NCI-H1694 treated with DMSO at 0.1 percent for 48 hours (cell line): ENCODE data around the gene ATF5.

Experiments
- DNase-seq: peaks from one replicate; lab custom pipeline; 2025; lab: John Stamatoyannopoulos, UW

The ATF5 gene, protein sequence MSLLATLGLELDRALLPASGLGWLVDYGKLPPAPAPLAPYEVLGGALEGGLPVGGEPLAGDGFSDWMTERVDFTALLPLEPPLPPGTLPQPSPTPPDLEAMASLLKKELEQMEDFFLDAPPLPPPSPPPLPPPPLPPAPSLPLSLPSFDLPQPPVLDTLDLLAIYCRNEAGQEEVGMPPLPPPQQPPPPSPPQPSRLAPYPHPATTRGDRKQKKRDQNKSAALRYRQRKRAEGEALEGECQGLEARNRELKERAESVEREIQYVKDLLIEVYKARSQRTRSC

GRCh38 chr19:49929121-49929610 lies at the start of gene ATF5, which contains the start of gene NUP62:
TSS of gene ATF5 (plus strand) at chr19:49929205. CDS start at chr19:49930851, 1,646 bp downstream.
TSS of gene NUP62 (minus strand) at chr19:49929504. CDS start at chr19:49909807, 19,697 bp downstream.
- peak; percentile 89 for DNase-seq

DNA sequence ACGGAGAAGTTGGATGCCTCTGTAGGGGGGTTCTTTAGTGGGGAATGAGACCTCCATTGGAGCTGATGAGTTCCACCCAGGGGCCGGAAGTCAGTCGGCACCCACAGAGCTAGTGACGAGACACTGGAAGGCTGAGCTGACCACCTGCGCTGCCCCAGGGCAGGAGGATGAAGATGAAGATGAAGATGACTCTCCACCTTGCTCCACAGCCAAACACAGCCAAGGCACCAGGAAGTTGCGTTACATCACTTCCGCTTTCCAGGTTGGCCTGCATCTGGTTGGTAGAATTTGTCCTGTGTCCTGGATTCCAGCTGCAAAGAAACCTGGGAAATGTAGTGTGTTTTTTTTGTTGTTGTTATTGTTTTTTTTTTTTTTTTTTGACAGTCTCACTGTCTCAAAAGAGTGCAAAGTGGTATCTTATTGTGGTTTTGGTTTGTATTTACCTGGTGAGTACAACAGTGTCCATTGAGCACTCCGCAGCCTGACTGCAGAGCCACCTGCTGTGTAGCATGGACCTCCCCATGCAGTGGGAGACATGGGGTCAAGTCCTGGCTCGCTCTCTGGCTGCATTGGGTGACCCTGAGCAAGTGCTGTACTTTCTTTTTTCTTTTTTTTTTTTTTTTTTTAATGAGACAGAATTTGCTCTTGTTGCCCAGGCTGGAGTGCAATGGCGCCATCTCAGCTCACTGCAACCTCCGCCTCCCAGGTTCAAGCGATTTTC lies 49.6 kb upstream of the ATF5 start:
- DNase-seq = no peak

DNA sequence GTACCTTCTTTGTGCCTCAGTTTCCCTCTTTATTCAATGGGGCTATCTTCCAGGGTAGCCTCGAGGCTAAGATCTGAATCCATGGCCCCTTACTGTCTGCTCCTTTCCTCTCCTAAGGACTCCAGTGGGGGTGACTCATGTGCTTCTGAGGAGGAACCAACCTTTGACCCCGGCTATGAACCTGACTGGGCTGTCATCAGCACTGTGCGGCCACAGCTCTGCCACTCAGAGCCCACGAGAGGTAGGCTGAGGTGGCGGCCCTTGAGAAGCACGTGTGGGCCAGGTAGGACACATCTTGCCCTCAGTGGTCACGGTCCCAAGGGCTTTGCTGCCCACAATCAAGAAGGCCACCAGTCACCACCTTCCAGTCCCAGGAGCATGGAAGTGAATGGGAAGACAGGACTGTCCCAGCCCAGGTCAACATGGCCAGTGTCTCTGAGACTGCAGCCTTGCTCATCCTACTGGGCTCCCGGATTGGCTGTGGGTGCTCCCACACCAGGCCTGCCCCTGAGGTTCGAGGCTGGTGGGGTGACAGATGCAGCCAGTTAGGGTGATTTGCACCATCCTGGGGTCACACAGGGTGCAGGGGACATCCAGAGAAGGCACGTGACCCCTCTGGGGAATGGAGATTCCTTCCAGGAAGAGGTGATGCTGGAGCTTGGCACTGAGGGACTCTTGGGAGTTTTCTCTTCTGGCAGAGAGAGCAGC lies 48.7 kb upstream of the ATF5 start:
- no peak for DNase-seq

GRCh38 chr19:49881186-49881585 lies 47.8 kb upstream of the ATF5 start:
- DNase-seq = no peak

- no peak for DNase-seq
Observed at GRCh38 chr19:49881672-49882394, 47.2 kb upstream of the ATF5 start.

GRCh38 chr19:49882643-49883042 lies 46.4 kb upstream of the ATF5 start:
- no peak for DNase-seq

DNA sequence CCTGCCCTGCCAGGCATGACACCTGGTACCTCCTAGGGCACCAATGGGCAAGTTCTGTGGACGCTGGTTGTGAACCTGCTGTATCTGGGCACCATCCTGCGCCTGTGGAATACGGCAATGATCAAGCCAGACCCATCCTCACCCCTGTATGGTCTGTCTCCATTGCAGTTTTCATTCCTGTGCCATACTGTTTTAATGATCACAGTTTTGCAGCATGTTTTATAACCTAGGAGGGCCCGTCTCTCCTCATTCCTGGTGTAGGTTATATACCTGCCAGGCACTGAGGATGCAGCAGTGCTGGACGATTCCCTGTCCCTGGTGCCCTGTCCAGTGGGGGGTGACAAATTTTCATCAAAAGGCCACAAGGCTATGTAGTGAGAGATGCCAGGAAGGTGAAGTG lies 45.9 kb upstream of the ATF5 start:
- DNase-seq = no peak

DNA sequence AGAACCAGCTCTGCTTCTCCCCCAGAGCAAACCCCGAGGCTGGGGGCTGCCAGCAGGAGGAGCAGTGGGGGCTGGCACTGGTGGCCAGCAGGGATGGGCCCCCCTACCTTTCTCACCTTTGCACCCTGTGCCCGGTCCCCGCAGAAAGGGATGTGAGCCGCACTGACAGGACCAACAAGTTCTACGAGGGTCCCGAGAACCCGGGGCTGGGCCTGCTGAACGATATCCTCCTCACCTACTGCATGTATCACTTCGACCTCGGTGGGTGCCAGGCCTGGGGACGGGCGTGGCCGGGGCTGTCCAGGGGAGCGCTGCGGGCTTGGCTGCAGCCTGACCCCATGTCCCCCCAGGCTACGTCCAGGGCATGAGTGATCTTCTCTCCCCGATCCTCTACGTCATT lies 44.9 kb upstream of the ATF5 start:
- no peak for DNase-seq

GRCh38 chr19:49884760-49885159 lies 44.2 kb upstream of the ATF5 start:
- DNase-seq = no peak

DNA sequence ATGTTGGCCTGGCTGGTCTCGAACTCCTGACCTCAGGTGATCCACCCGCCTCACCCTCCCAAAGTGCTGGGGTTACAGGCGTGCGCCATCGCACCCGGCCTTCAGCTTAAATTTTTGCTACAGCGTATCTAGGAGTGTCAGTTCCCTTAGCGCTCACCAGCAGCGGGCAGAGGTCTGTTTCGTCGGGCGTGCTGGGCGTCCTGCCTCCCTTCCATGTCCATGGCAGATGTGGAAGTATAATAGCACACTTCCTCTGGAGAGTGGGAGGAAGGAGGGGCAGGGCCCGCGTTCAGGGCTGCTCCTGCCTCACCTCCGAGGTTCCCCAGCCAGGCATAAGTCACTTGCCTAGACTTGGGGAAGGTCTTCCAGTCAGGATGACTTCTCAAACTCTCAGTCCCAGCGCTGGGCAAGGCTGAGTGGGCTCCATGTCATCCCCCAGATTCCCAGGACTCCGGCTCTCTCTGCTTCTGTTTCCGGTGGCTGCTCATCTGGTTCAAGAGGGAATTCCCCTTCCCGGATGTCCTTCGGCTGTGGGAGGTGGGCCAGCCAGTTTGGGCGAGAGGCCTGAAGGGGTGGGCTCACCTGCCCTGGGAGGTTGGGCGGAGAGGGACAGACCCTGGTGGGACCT lies 41.9 kb upstream of the ATF5 start:
- no peak for DNase-seq

- no peak for DNase-seq
Observed at GRCh38 chr19:49887665-49888509, 41.1 kb upstream of the ATF5 start.

DNA sequence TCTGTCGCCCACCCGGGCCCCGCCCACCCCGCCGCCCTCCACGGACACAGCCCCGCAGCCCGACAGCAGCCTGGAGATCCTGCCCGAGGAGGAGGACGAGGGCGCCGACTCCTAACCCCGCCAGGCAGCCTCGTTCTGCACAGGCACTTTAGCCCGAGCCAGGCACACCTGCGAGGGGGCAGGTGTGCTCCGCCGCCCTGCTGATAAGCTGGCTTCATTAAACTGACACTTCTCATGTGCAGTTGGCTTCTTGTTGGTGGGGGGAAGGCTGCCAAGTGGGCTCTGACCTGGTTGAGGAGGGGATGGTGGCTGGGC lies 40.5 kb upstream of the ATF5 start:
- DNase-seq = no peak

DNA sequence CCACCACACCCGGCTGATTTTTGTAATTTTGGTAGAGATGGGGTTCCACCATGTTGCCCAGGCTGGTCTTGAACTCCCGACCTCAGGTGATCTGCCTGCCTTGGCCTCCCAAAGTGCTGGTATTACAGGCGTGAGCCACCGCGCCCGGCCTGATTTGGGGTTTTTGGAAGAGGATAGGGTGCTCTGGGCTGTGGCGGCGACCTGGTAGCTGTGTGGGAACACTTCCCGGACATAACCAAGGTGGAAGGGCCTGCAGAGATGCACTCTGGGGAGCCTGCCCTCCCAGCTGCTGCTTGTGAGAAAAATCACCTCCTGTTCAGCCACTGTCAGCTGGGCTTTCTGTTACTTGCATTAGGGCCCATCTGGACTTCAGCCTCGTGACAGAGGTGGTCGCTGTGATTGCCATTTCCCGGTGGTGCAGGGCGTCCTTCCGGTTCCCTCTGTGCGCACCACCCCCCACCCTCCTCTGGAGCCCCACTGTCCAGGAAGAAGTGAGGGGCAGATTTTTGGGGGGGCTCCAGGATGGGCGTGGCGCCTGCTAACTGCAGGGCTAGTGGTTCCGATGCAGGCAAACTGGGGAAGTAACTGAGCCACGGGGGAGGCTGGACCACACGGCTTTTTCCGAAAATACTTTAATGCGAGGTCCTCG lies 39.8 kb upstream of the ATF5 start:
- DNase-seq = no peak

DNA sequence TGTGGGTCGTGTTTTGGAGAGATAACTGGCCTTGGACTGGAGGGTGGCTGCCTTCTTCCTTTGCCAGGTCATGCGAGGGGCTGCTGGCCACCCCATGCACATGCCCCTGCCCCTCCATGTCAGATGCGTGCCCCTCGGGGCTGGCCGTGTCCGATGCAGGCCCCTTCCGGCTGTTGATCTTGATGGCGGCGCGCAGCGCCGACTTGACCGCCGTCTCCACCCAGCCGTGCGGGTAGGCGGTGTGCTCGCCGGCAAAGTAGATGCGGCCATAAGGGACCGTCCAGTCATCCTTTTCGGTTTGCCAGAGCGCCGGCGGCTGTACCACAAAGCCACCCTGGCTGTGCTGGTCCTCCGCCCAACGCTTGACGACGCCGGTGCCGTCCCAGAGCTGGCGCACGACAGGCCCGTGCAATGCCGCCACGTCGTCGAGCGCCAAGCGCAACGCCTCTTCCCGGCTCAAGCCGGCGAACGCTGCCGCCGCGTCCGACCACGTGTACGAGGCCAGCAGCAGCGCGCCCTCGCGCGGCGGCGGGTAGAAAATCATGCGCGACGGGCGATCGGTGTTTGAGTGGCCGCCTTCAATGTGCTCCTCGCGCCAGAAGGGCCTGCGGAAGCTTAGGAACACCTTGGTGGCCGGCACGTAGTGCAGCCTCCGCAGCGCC lies 39.2 kb upstream of the ATF5 start:
- DNase-seq = no peak

DNA sequence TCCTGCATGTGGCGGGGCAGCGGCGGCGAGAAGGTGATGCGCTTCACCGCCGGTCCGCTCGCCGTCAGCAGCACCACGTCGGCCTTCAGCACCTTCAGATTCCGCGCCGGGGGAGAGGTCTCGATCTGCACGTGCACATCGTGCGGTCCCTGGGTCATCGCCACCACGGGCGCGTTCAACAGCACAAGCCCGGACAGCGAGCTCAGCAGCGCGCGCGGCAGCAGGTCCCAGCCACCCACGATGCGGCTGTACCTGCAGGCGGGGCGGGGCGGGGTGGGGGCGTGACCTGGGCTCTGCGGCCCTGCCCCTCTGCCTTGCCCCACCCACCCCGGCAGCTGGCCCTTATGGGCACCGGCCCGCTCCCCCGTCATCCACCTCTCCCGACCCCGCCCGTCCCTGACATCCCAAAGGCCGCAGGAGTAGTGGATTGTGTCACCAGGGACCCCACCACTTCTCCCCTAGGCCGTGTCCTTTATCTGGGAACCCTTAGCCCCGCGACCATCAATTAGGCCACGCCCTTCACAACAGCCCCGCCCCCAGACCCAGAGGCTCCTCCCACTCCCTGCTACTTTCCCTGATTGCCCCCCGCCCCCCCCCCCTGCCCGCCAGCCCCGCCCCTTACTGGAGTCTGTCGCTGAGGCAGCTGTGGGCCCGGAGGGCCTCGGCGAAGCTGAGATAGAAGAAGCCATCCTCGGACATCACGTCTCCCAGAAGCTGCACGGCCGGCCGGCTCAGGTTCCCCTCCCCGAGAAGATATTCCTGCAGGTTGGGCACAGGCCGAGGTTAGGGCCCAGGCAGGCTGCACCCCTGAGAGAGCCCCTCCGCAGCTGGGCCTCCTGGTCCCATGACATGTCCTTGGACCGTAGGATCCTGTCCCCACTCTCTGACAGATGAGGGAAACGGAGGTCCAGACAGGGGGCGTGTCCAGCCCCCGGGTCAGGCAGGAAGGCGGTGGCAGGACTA lies 38.4 kb upstream of the ATF5 start:
- no peak for DNase-seq

DNA sequence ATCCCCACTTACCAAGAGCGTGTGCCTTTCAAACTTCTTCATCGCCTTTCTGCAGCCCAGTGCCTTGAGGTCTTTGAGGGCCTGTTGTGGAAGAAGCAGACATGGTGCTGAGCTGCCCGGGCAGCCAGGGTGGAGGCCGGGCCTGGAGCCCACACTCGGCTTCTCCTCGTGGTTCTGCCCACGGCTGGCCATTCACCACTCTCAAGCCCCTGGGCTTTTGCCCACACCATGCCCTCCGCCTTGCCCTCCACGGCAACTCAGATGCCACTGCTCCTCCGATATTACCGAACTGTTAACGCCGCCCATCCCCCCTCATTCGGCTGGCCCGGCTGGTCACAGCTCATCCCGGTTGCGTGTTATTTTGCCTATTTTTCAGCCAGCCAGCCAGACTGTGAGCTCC lies 37.6 kb upstream of the ATF5 start:
- DNase-seq = no peak

- DNase-seq = no peak
Observed at GRCh38 chr19:49892716-49893115, 36.3 kb upstream of the ATF5 start.

GRCh38 chr19:49894011-49894664 lies 34.9 kb upstream of the ATF5 start:
- no peak for DNase-seq
